Activated CD8-positive, alpha-beta memory T cell treated with anti-CD3 and anti-CD28 coated beads for 1 hour (primary cell): ENCODE results near the gene LCE2B.

Source experiments
- DNase-seq, 2 donors: peaks; one replicate each; pipeline ENCODE4 v3.0.0-alpha.2; 2020; ENCODE audit warnings: low read depth in 1 of 2; ENCODE audit errors: extremely low read depth in 1 of 2

LCE2B gene

DNA sequence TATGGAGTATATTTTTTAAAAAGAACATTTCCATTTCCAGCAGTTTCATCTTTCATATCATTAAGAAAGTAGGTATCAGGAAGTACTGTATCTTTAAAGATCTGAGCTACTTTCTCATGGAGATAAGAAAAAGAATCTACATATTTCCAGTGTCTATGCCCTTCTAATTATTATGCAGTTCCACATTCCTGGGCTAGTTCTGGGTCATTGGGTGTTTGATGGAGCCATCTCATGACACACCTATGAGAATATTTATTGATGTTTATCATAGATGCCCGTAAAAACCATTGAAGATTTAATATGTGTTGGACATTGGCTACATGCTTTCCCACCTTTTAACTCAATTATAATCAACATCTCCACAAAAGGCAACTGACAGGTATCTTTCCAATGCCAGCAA lies 43.1 kb downstream of the LCE2B start:
- DNase-seq = no peak

DNA sequence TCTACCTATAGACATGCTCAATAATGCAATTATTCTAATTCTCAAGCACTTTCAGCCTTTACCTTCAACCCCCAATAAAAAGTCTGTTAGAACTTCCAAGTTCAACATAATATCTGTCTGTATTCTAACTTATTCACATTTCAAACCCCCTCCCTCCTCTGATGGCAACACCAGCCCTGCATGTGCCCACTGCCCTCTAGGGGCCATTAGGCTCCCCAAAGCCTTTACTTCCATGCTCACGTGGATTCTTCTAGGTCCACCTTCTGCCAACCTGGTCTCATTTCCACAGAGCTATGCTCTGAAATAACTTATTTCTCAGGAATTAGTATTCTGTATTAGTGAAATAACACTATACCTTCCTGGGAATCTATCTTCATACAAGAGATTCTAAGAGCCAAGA lies 49.7 kb downstream of the LCE2B start:
- DNase-seq = no peak
